22Rv1 (cell line): ENCODE measurements around the gene D2HGDH.

Source experiments
- ZFX ChIP-seq: fragments of 450-650 bp; IDR thresholded peaks from 2 replicates; pipeline ENCODE4 v1.6.1; 2017; ENCODE audit warnings: antibody characterized with exemption, borderline replicate concordance
- TF ChIP-seq, protein P1 (sequence below): fragments of 450-650 bp; IDR thresholded peaks from 2 replicates; pipeline ENCODE4 v1.5.1; 2017; ENCODE audit warnings: mild to moderate bottlenecking

DNA sequence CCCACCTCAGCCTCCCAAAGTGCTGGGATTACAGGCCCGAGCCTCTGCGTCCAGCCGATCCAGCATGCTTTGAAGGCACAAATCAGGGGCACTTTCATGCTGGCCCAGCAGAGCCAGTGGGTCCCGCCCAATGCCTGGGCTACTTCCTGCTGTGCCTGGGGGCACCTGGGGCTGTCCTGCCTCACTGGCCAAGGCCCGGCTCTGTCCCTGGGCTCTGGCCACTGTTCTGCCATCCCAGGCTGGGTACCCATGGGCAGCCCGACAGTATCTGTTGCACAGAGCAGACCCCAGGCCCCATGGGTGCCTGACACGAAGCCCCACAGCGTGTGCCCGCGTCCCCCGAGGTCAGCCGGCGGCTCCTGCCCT is 35.4 kb downstream of the D2HGDH start:
- TF ChIP-seq, protein P1, sequence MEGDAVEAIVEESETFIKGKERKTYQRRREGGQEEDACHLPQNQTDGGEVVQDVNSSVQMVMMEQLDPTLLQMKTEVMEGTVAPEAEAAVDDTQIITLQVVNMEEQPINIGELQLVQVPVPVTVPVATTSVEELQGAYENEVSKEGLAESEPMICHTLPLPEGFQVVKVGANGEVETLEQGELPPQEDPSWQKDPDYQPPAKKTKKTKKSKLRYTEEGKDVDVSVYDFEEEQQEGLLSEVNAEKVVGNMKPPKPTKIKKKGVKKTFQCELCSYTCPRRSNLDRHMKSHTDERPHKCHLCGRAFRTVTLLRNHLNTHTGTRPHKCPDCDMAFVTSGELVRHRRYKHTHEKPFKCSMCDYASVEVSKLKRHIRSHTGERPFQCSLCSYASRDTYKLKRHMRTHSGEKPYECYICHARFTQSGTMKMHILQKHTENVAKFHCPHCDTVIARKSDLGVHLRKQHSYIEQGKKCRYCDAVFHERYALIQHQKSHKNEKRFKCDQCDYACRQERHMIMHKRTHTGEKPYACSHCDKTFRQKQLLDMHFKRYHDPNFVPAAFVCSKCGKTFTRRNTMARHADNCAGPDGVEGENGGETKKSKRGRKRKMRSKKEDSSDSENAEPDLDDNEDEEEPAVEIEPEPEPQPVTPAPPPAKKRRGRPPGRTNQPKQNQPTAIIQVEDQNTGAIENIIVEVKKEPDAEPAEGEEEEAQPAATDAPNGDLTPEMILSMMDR: no peak
- no peak for TF ChIP-seq ZFX
